ENCODE measurements around the gene CELF2.

The CELF2 gene

DNA sequence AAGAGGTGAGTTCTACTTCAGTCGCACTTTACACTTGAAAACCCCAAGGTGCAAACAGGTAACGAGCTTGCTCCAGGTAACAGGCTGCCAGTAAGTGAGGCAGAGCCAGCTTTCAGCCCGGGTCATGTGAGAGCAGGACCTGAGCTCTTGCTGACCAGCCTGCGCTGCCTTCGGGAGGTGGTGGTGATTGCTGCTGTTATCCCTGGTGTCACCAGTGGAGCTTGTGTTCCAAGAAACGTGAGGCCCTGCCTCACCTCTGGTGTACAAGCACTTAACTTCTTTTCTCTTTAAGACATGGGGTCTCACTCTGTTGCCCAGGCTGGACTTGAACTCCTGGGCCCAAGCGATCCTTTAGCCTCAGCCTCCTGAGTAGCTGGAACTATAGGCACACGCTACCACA, 265.0 kb downstream of the CELF2 start:
- DNase-seq: no peak

- no peak for DNase-seq
Observed at GRCh38 chr10:11284291-11285085, 266.8 kb downstream of the CELF2 start.

DNA sequence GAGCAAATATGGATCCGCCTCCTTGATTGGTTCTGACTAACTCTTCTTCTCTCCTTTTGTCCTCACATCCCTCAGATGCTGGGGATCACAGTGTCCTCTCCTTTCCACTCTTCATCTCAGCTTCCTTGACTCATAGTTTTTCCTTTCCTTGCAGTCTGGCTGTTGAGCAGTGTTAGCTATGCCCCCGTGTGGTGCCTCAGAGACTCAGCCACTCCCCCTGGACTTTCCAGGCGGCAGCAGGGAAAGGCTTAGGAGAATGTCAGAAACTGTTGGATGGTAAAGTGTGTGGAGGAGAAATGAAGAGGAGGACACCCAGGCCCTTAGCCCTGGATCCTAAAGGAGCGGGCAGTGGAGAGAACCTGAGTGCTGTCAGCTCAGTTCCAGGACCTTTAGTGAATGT, 267.5 kb downstream of the CELF2 start:
- no peak for DNase-seq

DNA sequence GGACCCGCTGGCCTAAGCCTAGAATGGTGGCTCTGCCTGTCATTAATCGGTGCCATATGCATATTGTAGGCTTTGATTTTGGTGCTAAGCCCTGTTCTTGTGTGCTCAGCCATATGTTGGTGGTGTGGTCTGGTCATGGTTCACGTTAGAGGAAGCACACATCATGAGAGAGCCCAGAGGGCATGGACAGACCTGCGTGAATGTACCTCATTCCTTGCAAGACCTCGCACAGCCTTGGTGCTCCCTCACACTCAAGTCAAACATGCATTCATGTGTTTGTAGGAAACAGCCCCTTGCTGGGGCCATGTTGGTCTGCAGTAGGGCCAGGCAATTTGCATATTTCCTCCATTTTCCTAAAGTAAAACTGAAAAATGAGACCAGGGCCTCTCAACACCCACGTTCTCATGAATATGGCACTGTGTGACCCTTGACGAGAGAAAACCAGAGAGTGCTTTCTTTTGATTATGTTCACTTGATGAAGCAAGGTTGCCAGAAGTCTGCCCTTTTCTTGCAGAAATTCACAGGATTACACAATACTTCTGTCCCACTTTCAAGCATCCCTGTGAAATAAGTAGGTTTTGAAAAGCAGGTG, 268.7 kb downstream of the CELF2 start:
- no peak for DNase-seq

- no peak for DNase-seq
Observed at GRCh38 chr10:11288302-11288701, 270.6 kb downstream of the CELF2 start.

GRCh38 chr10:11290156-11290890, 272.7 kb downstream of the CELF2 start:
- DNase-seq: no peak

DNA sequence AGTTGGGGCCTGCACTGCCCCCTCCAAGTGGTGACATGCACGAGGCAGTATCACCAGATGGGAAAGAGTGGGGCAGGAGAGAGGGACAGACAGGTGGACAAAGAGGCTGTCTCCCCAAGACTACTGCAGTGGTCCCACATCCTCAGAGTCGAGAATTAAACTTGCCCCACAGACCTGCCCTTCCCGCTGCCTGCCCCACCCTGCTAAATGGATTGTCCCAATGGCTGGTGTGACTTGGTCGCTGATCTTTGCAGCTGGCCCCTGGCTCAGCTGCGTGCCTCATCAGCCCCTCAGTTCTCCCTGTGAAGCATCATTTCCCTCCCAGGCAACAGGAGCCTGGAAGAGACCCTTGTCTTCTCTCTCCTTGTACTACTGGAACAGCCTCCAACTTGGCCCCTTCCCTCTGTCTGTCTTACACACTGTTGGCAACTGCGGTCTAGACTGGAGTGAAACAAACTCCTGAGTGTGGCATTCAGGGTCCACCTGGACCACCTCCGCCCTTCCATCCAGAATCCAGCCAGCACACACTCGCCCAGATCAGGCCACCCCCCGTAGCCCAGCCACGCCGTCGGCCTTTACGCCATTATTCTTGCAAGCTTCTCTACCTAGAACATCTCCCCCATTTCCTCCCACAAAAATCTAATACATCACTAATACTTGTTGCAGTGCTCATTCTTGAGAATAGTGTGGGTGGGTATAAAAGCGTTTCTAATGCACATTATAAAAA, 275.1 kb downstream of the CELF2 start:
- DNase-seq: no peak

- no peak for DNase-seq
Observed at GRCh38 chr10:11293332-11293731, 275.7 kb downstream of the CELF2 start.

DNA sequence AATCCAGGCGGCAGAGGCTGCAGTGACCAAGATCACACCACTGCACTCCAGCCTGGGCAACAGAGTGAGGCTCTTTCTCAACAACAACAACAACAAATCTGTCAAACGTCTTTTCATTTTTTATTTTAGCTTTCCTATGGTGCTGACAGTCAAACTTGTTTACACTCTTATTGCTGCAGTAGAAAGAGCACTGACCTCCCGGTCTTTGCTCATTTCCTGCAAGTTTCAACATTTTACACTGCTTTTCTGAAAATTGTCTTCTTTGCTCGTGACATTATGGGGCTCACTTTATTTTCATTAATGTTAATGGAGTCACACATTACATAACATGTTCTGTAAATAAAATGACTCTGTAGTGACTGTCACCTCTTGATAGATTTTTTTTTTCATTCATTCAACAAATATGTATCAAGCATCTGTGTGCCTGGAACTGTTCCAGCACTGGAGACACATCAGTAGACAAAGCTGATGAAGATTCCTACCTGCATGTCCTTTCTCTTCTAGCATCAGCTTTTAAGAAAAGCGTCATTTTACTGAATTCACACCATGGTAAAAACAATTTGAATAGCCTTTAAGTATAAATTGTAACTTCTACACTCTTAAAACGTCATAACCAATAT, 277.3 kb downstream of the CELF2 start:
- no peak for DNase-seq

DNA sequence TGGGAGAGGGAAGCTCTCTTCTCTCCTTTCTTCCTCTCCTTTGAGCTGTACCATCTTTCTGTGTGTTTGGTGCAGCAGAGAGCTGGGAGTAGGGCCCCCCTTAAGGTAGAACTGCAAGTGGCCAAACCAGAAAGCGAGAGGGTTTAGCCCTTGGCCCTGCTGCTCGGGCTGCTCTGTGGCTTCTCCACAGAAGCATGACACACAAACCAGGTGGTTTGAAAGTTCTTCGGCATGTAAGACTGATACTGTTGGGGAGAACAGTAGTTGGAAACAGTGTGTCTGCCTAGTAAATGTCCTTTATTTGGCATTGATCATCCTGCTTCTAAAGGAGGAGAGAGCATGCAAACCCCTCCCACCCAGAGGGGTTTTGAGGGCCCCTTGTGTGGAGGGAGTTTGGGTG, 277.8 kb downstream of the CELF2 start:
- DNase-seq: no peak

DNA sequence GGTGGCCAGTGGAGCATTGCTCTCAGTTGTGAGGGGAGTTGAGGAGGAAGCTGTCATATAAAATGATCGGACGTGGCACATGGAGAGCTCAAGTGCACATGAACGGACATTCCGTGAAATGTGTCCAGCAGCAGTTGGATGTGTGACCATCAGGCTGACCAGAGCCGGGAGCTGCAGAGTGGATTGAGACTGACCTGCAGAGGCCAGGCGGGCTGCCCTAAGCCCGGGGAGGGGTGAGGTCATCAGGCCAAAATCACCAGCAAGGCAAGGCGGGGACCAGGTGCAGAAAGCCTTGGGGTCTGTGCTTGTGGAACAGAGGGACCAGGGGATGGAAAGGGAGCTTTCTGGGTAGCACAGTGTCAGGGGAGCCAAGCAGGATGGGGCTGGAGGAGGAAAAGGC, 279.5 kb downstream of the CELF2 start:
- no peak for DNase-seq

DNA sequence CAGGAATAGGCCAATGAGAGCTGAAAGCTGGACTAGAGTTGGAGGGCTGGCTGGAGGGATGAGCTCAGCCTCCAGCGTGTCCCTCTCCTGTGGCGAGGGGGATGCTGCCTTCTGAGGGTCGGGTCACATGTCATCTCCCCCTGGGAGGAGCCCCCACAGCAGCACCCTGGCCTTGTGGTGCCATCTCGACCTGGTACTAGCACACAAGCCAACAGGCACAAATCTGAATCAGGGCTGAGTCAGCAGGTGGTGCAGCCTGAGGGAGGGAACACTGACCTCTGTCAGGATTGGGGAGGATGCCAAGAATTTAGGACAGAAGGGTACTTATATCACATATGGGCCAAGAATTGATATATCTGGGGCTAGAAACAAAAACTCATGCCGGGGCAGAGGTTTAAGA, 280.4 kb downstream of the CELF2 start:
- DNase-seq: no peak

DNA sequence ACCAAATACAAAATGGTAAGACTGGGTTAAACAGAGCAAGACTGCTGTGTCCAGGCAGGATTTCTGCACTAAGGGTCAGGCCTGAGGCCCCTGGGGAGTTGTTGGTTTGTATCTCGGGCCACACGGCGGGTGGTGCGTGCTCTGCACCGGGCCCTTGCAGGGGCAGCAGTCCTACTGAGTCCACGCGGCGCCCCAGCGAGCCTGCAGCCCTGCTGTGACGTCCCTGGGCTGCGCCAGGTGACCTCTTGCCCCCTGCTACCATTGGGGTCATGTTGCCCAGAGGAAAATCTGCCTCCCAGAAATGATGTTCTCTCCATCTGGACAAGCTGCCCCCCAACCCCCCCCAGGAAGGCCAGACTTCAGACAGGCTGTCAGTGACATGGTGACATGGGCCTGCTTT, 281.5 kb downstream of the CELF2 start:
- no peak for DNase-seq

- DNase-seq: no peak
Observed at GRCh38 chr10:11300026-11300425, 282.4 kb downstream of the CELF2 start.

DNA sequence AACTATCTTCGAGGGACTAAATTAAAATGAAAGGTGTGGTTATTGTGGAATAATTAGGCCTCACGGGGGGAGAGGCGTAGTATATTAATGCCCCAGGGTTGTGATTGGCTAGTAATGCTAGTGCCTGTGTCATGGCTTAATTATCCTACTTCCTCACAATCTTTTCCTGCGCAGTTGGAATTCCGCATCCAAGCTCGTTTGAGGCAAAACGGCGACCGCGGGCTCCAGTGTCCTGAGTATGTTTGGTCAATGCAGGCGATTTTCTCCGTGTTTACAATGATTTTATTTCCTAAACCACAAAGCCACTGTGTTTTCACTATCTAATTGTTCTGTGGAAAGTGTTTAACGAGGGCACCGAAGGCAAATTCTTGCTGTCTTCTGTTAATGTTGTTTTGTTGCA, 282.9 kb downstream of the CELF2 start:
- DNase-seq: no peak

DNA sequence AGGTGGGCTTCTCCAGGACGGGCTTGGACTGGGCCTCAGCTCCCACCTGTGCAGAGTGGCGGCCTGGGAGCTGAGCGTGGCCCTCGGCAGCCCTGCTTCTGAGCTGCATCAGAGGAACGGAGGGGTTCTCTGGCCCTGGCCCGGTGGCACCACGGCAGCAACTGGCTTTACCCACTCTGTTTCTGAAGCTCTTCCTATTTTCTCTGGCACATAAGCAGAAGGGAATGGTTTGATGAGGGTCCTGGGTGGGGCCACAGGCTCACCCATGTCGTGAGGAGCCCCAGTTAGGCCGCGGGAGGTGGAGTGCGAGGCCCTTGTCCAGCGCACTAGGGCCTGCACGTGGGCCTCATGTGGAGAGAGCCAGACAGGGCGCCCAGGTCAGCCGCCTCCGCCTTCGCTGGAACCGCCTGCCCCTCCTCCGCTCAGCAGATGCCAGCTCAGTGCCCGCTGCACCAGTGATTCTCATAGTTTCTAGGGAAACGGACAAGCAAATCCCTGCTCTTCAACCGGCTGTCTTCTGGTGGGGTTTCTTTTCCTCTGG, 284.0 kb downstream of the CELF2 start:
- no peak for DNase-seq

- DNase-seq: no peak
Observed at GRCh38 chr10:11302181-11302580, 284.5 kb downstream of the CELF2 start.

- DNase-seq: no peak
Observed at GRCh38 chr10:11303361-11304170, 285.9 kb downstream of the CELF2 start.

DNA sequence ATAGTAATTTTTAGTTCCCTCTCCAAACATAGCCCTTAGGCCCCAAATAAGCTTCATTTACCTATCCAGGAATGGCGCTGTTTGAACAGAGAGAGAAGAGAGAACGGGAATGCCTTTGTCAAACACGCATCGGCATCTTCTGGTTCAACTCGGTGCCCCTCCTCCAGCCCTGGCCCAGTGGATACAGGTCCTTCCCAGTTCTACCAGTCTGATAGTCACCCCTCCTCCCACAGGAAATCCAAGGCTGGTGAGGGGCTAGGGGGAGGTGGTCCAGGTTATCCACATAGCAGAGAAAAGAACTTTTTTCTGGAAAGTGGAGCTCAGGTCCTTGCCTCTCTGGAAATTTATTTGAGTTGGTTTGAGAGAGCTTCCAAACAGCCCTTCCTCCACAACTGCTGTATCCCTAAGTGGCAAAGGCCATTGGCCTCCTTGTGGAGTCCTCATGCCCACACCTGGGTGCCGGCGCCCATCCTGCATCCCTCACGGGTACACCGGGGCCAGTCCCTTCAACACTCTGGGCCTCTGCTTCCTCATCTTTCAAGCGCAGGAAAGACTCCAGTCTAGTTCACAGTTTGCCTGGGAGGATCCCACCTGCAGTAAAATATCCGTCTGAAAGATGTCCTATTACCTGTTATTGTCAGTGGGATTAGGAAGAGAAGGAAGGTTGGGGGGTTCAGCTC, 287.4 kb downstream of the CELF2 start:
- no peak for DNase-seq

DNA sequence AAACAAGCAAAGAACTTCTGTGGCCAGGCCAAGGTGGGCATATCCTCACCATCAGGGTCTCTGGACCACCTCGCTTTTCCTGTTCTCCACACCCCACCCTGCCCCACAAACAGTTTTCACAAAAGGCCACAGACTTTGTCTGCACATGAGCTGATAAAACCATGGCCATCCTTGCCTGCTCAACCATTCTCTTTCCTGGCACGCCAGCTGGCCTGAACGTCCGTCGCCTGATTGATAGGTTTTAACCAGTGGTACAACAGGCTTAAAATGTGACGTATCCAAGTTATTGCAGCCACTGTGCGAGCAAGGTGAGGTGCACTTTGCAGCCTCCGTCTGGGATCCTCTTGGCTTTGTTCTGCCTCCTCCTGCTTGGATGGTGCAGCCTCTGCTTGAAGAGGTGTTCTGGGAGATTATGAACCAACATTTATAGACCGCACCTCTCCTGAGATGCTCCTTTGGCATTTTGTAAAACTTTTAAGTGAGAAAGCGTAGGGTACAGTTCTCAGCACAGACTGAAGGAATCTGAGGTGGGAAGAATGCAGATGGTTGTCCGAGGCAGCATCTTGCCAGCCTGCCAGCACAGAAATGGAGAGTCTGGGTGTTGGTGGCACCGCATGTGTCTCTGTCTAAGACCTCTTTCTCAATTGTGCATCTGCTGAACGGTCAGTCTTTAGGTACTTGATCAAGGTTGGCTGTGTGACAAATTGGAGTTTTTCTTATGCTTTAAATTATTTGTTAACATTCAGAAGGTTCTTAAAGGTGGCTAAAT, 288.3 kb downstream of the CELF2 start:
- DNase-seq: no peak
